ENCODE measurements around the gene SBF2. TPM values are rescaled to one million over a fixed set of nuclear protein-coding genes. Genes with fewer than 3 reads are reported as not detected.

SBF2 gene
- total and polyA plus RNA-seq, 11 donors = 10.4 to 33.9 (median 20.9) TPM

GRCh38 chr11:9880657-9881056, 413.4 kb downstream of the SBF2 start:
- Histone ChIP-seq H3K4me1 (no peaks in the 10 kb centered on the region), H3K27ac (no peak overlapping the region), H3K4me3 (no peak overlapping the region), H3K36me3 (no peaks in the 10 kb centered on the region), H3K9me3 (peaks cover 0 to 13% (median 0%) of the 10 kb centered on the region in 12 donors), H3K27me3 (no peaks in the 10 kb centered on the region)
- DNase-seq = no peak
- TF ChIP-seq CTCF (IDR thresholded peaks at IDR 0.05) = no peak
- no peak for TF ChIP-seq POLR2A (IDR thresholded peaks at IDR 0.05)
- 97 to 100% (median 98%) methylated on average over 2 of the region's 2 CpGs for WGBS, 4 donors
- no peak for ATAC-seq
- intact Hi-C loops (cut with DNase I) = no loop called here

- intact Hi-C loops (cut with DNase I) = no loop called here
- no peak for ATAC-seq
- 81 to 84% (median 82%) methylated on average over 2 of the region's 2 CpGs for WGBS, 4 donors
- H3K27ac ChIP-seq = no peak overlapping the region
- H3K4me1 ChIP-seq = no peaks in the 10 kb centered on the region
- no peak for DNase-seq
- H3K36me3 ChIP-seq = no peaks in the 10 kb centered on the region
- peaks cover 0 to 13% (median 0%) of the 10 kb centered on the region in 12 donors for H3K9me3 ChIP-seq
- no peak overlapping the region for H3K4me3 ChIP-seq
- TF ChIP-seq POLR2A (IDR thresholded peaks at IDR 0.05) = no peak
- TF ChIP-seq CTCF (IDR thresholded peaks at IDR 0.05) = no peak
- no peaks in the 10 kb centered on the region for H3K27me3 ChIP-seq
Measured at GRCh38 chr11:9878936-9879335, 415.1 kb downstream of the SBF2 start.

GRCh38 chr11:9876331-9876730, 417.7 kb downstream of the SBF2 start:
- DNase-seq = no peak
- intact Hi-C loops (cut with DNase I) = no loop called here
- TF ChIP-seq POLR2A (IDR thresholded peaks at IDR 0.05) (no peak), CTCF (IDR thresholded peaks at IDR 0.05) (no peak)
- Histone ChIP-seq H3K4me1 (no peaks in the 10 kb centered on the region), H3K4me3 (no peak overlapping the region), H3K27ac (no peak overlapping the region), H3K36me3 (peaks cover 0 to 9% (median 0%) of the 10 kb centered on the region in 9 donors), H3K9me3 (peaks cover 0 to 29% (median 0%) of the 10 kb centered on the region in 12 donors), H3K27me3 (no peaks in the 10 kb centered on the region)
- WGBS, 4 donors = 83 to 88% (median 86%) methylated on average over 5 of the region's 5 CpGs
- ATAC-seq = no peak

- Histone ChIP-seq H3K4me3 (no peak overlapping the region), H3K4me1 (no peaks in the 10 kb centered on the region), H3K9me3 (peaks cover 0 to 33% (median 0%) of the 10 kb centered on the region in 12 donors), H3K27me3 (no peaks in the 10 kb centered on the region), H3K36me3 (peaks cover 0 to 10% (median 0%) of the 10 kb centered on the region in 9 donors), H3K27ac (no peak overlapping the region)
- TF ChIP-seq POLR2A (IDR thresholded peaks at IDR 0.05) (no peak), CTCF (IDR thresholded peaks at IDR 0.05) (no peak)
- ATAC-seq (no peak), DNase-seq (no peak)
- 71 to 87% (median 79%) methylated on average over 6 of the region's 6 CpGs for WGBS, 4 donors
- intact Hi-C loops (cut with DNase I) = no loop called here
Measured at GRCh38 chr11:9875862-9876261, 418.2 kb downstream of the SBF2 start.
